B cell (primary cell): ENCODE data around the gene C12orf56. TPM values are rescaled to one million over a fixed set of nuclear protein-coding genes. Genes with fewer than 3 reads are reported as not detected.
"Not testable (repeated sequence)": the region's sequence is repeated elsewhere in the genome, so short reads cannot be mapped to it uniquely, and the experiment has no call there.

ENCODE experiments used
- ATAC-seq: fragments of 200-7000 bp; cut with Tn5 transposase; one replicate; pipeline ENCODE4 v1.10.0; 2021; ENCODE audit warnings: low read depth, mild to moderate bottlenecking, moderate number of reproducible peaks, moderate library complexity
- CTCF ChIA-PET: fragments of 350-600 bp; sonication (Branson Sonifier 250); formaldehyde crosslinking; loops from one replicate; lab custom pipeline; 2021; ENCODE audit warnings: antibody characterized with exemption, inconsistent platforms; lab: Charles Lee
- POLR2A ChIA-PET: fragments of 350-600 bp; sonication (Branson Sonifier 250); formaldehyde crosslinking; loops from one replicate; lab custom pipeline; 2021; ENCODE audit warnings: antibody characterized with exemption; lab: Charles Lee
- DNase-seq: peaks from one replicate; pipeline ENCODE4 v3.0.0; 2013
- H2AFZ ChIP-seq: 2 replicates; pipeline ENCODE4 v1.6.1; 2012; ENCODE audit warnings: mild to moderate bottlenecking, low read depth, low read length; ENCODE audit not compliant: insufficient read depth, poor library complexity, severe bottlenecking
- H3K27ac ChIP-seq, 2 donors: 1 replicate in 1 of 2; 2 replicates in 1 of 2; pipeline ENCODE4 v1.5.1; 2012 to 2013; ENCODE audit warnings: low read length in 2 of 2, mild to moderate bottlenecking in 2 of 2, moderate library complexity in 1 of 2
- H3K27me3 ChIP-seq, 4 experiments: fragments of 200-600 bp in 1 of 4; sonication (generic) in 1 of 4; replicated peaks in 1 of 4; 1 replicate in 2 of 4; 2 replicates in 2 of 4; pipeline versions ENCODE4 v1.6.1 to v1.7.0; 2013 to 2016; ENCODE audit warnings: low read length in 3 of 4, mild to moderate bottlenecking in 2 of 4, mixed read lengths in 1 of 4, moderate library complexity in 1 of 4; ENCODE audit not compliant: insufficient read depth in 4 of 4, control insufficient read depth in 3 of 4; ENCODE audit errors: control extremely low read depth in 1 of 4
- H3K36me3 ChIP-seq, 2 experiments: replicated peaks in 1 of 2; 1 replicate in 1 of 2; 2 replicates in 1 of 2; pipeline versions ENCODE4 v1.6.1 to v1.7.1; 2013; ENCODE audit warnings: low read length in 1 of 2; ENCODE audit not compliant: insufficient read depth in 2 of 2, control insufficient read depth in 1 of 2; ENCODE audit errors: control extremely low read depth in 1 of 2, extremely low read depth in 1 of 2
- H3K4me1 ChIP-seq, 2 donors: fragments of 200-600 bp in 1 of 2; sonication (generic) in 1 of 2; 1 replicate in 1 of 2; 2 replicates in 1 of 2; pipeline versions ENCODE4 v1.5.1 to v1.6.1; 2013 to 2017; ENCODE audit warnings: low read length in 2 of 2; ENCODE audit not compliant: control insufficient read depth in 2 of 2, insufficient read depth in 2 of 2
- H3K4me2 ChIP-seq: replicated peaks from 2 replicates; pipeline ENCODE3; 2012; ENCODE audit warnings: mild to moderate bottlenecking, low read depth, low read length; ENCODE audit not compliant: poor library complexity, severe bottlenecking
- H3K4me3 ChIP-seq, 5 experiments: fragments of 200-600 bp in 1 of 5; sonication (generic) in 1 of 5; 1 replicate in 3 of 5; 2 replicates in 2 of 5; pipeline versions ENCODE4 v1.5.1 to v1.7.0; 2011 to 2016; ENCODE audit warnings: low read length in 4 of 5, mild to moderate bottlenecking in 4 of 5, low read depth in 2 of 5, control low read depth in 1 of 5, moderate library complexity in 1 of 5; ENCODE audit not compliant: insufficient read depth in 1 of 5; ENCODE audit errors: control extremely low read depth in 1 of 5, extremely low read depth in 1 of 5
- H3K79me2 ChIP-seq: fragments of 200-600 bp; sonication (generic); one replicate; pipeline ENCODE4 v1.6.0; 2016; ENCODE audit warnings: low read length; ENCODE audit not compliant: control insufficient read depth, insufficient read depth
- H3K9ac ChIP-seq: fragments of 200-600 bp; sonication (generic); 2 replicates; pipeline ENCODE4 v1.6.1; 2017; ENCODE audit warnings: mild to moderate bottlenecking, low read length, moderate library complexity
- H3K9me3 ChIP-seq, 3 donors: one replicate each; pipeline versions ENCODE4 v1.6.1 to v1.7.1; 2013; ENCODE audit warnings: low read length in 2 of 3; ENCODE audit not compliant: control insufficient read depth in 2 of 3, insufficient read depth in 1 of 3; ENCODE audit errors: control extremely low read depth in 1 of 3
- H4K20me1 ChIP-seq: 2 replicates; pipeline ENCODE4 v1.6.0; 2012; ENCODE audit warnings: mild to moderate bottlenecking, low read length; ENCODE audit not compliant: insufficient read depth, control insufficient read depth, poor library complexity, severe bottlenecking
- H3K27ac Mint-ChIP-seq: one replicate; pipeline ENCODE4 v1.8.0; 2021; ENCODE audit warnings: mixed read lengths
- H3K27me3 Mint-ChIP-seq: one replicate; pipeline ENCODE4 v1.8.0; 2021; ENCODE audit warnings: mixed read lengths
- H3K4me1 Mint-ChIP-seq: one replicate; pipeline ENCODE4 v1.8.0; 2021; ENCODE audit warnings: mixed read lengths
- H3K4me3 Mint-ChIP-seq: one replicate; pipeline ENCODE4 v1.8.0; 2021; ENCODE audit warnings: mixed read lengths
- H3K9me3 Mint-ChIP-seq: one replicate; pipeline ENCODE4 v1.8.0; 2022; ENCODE audit warnings: mixed read lengths; ENCODE audit not compliant: insufficient read depth
- EZH2 ChIP-seq: IDR thresholded peaks from 2 replicates; pipeline ENCODE4 v1.6.1; 2012; ENCODE audit warnings: borderline replicate concordance, low read depth, mild to moderate bottlenecking, moderate library complexity, low read length; ENCODE audit not compliant: insufficient read depth, poor library complexity, severe bottlenecking
- WGBS: methylation state at CpG from one replicate; pipeline ENCODE4 v1.1.5; 2013; ENCODE audit warnings: missing lambda C conversion rate; ENCODE audit not compliant: insufficient coverage; 5-methylcytosine and 5-hydroxymethylcytosine counted together
- intact Hi-C: fragments of 100-400 bp; cut with micrococcal nuclease; formaldehyde crosslinking; loops from one replicate; pipeline ENCODE4 v1.10.0; 2022
- polyA plus RNA-seq: library from polyadenylated mRNA; depleted of rRNA; stranded (reverse); fragments of >200 nt; gene quantifications from 2 replicates; pipeline ENCODE4 v1.2.3, GENCODE V29; 2012
- total RNA-seq, 2 donors: library from RNA; stranded (reverse); fragments of 120-200 nt in 1 of 2; gene quantifications; 1 replicate in 1 of 2; 2 replicates in 1 of 2; pipeline versions ENCODE4 v1.2.3 to v1.2.4, GENCODE V29; 2013 to 2022
- TF ChIP-seq, protein P1 (sequence below): fragments of 200-600 bp; IDR thresholded peaks from one replicate; pipeline ENCODE4 v1.8.0; 2022; ENCODE audit warnings: antibody characterized with exemption, mild to moderate bottlenecking

The C12orf56 gene
- total and polyA plus RNA-seq, 2 donors (not counting 1 experiment from before 2014, with no cell fraction given) = not detected

- H4K20me1 ChIP-seq = no peaks in the 10 kb centered on the region
- H3K79me2 ChIP-seq = no peaks in the 10 kb centered on the region
- no peaks in the 10 kb centered on the region for H3K36me3 ChIP-seq
- no peaks in the 10 kb centered on the region for H3K4me1 ChIP-seq
- H3K27ac ChIP-seq = no peak overlapping the region
- no peak for TF ChIP-seq EZH2
- no peak overlapping the region for H3K9ac ChIP-seq
- DNase-seq (no peak), ATAC-seq (no peak)
- H3K4me1 Mint-ChIP-seq = peaks cover 4% of the 10 kb centered on the region
- ChIA-PET CTCF (no interaction called here), POLR2A (no interaction called here)
- H3K4me3 Mint-ChIP-seq = no peak overlapping the region
- H3K27me3 Mint-ChIP-seq = no peaks in the 10 kb centered on the region
- no peak overlapping the region for H3K27ac Mint-ChIP-seq
- no peak overlapping the region for H2AFZ ChIP-seq
- H3K4me2 ChIP-seq = no peak overlapping the region
- H3K27me3 ChIP-seq = no peaks in the 10 kb centered on the region
- H3K9me3 ChIP-seq = no peaks in the 10 kb centered on the region
- no peaks in the 10 kb centered on the region for H3K9me3 Mint-ChIP-seq
- H3K4me3 ChIP-seq = no peak overlapping the region
- intact Hi-C loops = no loop called here
These were observed 94.3 kb downstream of the C12orf56 start for GRCh38 chr12:64296301-64296700.

DNA sequence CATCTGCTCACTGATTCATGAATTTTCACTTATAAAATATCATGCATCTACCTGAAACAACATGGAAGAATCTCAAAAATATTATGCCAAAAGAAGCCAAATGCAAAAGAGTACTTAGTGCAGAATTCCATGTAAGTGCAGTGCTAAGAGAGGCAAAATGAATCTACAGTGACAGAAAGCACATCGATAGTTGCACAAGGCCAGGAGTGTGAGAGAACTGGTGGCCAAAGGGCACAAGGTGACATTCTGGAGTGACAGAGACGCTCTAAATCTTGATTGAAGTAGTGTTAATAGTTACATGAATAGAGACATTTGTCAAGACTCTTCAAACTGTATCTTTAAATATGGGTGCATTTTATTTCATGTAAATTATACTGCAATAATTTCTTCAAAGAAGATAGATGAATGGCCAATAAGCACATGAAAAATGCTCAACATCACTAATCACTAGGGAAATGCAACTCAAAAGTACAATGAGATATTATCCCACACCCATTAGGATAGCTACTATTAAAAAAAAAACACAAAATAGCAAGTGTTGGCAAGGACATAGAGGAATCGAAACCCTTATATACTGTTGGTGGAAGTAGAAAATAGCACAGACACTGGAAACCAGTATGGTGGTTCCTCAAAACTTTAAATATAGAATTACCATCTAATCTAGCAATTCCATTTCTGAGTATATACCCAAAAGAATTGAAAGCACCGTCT is 96.7 kb downstream of the C12orf56 start:
- ChIA-PET CTCF (no interaction called here), POLR2A (no interaction called here)
- no peaks in the 10 kb centered on the region for H3K79me2 ChIP-seq
- H2AFZ ChIP-seq = no peak overlapping the region
- no peak overlapping the region for H3K4me3 ChIP-seq
- intact Hi-C loops = no loop called here
- H3K9me3 ChIP-seq = no peaks in the 10 kb centered on the region
- no peak overlapping the region for H3K27ac ChIP-seq
- H3K27ac Mint-ChIP-seq = no peak overlapping the region
- H3K36me3 ChIP-seq = no peaks in the 10 kb centered on the region
- no peaks in the 10 kb centered on the region for H3K4me1 ChIP-seq
- no peaks in the 10 kb centered on the region for H3K9me3 Mint-ChIP-seq
- peaks cover 3% of the 10 kb centered on the region for H3K4me1 Mint-ChIP-seq
- no peak for DNase-seq
- no peak for ATAC-seq
- H3K4me3 Mint-ChIP-seq = no peak overlapping the region
- no peak for TF ChIP-seq EZH2
- TF ChIP-seq, protein P1, sequence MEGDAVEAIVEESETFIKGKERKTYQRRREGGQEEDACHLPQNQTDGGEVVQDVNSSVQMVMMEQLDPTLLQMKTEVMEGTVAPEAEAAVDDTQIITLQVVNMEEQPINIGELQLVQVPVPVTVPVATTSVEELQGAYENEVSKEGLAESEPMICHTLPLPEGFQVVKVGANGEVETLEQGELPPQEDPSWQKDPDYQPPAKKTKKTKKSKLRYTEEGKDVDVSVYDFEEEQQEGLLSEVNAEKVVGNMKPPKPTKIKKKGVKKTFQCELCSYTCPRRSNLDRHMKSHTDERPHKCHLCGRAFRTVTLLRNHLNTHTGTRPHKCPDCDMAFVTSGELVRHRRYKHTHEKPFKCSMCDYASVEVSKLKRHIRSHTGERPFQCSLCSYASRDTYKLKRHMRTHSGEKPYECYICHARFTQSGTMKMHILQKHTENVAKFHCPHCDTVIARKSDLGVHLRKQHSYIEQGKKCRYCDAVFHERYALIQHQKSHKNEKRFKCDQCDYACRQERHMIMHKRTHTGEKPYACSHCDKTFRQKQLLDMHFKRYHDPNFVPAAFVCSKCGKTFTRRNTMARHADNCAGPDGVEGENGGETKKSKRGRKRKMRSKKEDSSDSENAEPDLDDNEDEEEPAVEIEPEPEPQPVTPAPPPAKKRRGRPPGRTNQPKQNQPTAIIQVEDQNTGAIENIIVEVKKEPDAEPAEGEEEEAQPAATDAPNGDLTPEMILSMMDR = no peak
- 100% methylated on average over 1 of the region's 4 CpGs for WGBS
- no peaks in the 10 kb centered on the region for H4K20me1 ChIP-seq
- H3K4me2 ChIP-seq = no peak overlapping the region
- no peak overlapping the region for H3K9ac ChIP-seq
- H3K27me3 ChIP-seq = no peaks in the 10 kb centered on the region
- no peaks in the 10 kb centered on the region for H3K27me3 Mint-ChIP-seq

DNA sequence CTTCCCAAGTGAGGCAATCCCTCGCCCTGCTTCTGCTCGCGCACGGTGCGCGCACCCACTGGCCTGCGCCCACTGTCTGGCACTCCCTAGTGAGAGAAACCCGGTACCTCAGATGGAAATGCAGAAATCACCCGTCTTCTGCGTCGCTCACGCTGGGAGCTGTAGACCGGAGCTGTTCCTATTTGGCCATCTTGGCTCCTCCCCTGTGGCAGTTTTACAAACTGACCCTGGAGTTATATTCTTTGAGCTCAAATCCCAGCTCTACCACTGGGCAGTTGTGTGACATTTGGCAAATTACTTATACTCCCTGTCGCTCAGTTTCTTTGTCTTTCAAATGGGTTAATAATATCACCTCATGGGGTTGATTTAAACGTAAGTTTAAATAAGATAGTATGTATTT is 97.4 kb downstream of the C12orf56 start:
- H3K4me3 ChIP-seq, H3K4me3 Mint-ChIP-seq, H3K27ac Mint-ChIP-seq, H2AFZ ChIP-seq, POLR2A ChIA-PET, H4K20me1 ChIP-seq, H3K9ac ChIP-seq, H3K27me3 ChIP-seq, H3K79me2 ChIP-seq, H3K9me3 ChIP-seq, H3K4me1 ChIP-seq, H3K9me3 Mint-ChIP-seq, ATAC-seq, intact Hi-C loops, H3K27me3 Mint-ChIP-seq, H3K4me1 Mint-ChIP-seq, H3K4me2 ChIP-seq, H3K36me3 ChIP-seq, H3K27ac ChIP-seq, CTCF ChIA-PET, DNase-seq: not testable (repeated sequence)
- WGBS = no CpG with 5 or more reads among the region's 15 CpGs
